Superior temporal gyrus (tissue), 1 donor: ENCODE data around the gene AQR.
"Not testable (repeated sequence)": the region's sequence is repeated elsewhere in the genome, so short reads cannot be mapped to it uniquely, and the experiment has no call there.

Source experiments
- DNase-seq: peaks from one replicate; pipeline ENCODE4 v3.0.0-alpha.2; 2016; ENCODE audit errors: extremely low spot score

The AQR gene

DNA sequence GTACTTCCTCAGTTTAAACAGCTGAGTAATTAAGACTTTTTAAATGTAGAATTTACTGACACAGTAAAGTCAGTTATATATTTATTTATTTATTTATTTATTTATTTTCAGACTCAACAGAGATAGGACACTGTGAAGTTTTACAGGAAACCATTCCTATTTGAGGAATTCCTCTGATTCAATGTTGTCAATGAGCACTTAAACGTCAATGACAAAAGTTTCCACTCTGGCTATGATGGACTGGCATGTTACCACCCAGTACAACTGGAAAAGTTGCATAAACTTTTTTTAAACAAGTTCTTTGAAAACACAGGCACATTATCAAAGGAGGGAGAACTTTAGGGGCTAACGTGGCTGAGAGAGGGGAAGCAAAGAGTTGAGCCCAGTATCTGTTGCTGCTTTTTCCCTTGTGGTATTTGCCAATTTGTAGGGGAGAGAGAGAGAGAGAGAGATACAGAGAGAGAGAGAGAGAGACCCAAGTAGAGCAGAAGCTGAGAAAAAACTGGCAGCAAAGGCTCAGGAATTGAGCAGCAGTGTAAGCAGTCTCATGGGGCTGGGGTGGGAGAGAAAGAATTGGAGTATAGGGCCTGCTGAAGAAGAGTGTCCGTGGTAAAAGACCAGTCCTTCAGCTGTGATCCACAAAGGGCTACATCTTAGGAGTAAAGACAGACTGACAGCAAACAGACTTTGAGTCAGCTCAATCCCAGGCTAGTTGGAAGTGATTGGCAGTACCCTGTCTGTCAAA lies 155.9 kb downstream of the AQR start:
- DNase-seq, result no peak

DNA sequence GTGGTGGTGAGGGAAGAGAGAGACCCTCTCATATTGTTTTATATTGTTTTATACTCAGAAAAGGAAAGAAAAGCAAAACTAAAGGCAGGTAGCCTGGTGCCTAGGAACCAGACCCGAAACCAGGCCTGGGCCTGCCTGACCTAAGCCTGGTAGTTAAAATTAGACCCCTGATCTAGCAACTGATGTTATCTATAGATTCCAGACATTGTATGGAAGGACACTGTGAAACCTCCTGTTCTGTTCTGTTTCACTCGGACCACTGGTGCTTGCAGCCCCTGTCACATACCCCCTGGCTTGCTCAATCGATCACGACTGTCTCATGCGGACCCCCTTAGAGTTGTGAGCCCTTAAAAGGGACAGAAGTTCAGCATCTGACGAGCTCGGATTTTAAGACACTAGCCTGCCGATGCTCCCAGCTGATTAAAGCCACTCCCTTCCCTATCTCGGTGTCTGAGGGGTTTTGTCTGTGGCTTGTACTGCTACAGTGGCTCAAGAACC lies 156.6 kb downstream of the AQR start:
- DNase-seq, result not testable (repeated sequence)

GRCh38 chr15:34812369-34812768 lies 157.2 kb downstream of the AQR start:
- no peak for DNase-seq

- DNase-seq, result no peak
These were observed 159.0 kb downstream of the AQR start for GRCh38 chr15:34810443-34811129.

GRCh38 chr15:34809186-34809585 lies 160.4 kb downstream of the AQR start:
- no peak for DNase-seq

GRCh38 chr15:34808016-34808415 lies 161.5 kb downstream of the AQR start:
- DNase-seq, result no peak

DNA sequence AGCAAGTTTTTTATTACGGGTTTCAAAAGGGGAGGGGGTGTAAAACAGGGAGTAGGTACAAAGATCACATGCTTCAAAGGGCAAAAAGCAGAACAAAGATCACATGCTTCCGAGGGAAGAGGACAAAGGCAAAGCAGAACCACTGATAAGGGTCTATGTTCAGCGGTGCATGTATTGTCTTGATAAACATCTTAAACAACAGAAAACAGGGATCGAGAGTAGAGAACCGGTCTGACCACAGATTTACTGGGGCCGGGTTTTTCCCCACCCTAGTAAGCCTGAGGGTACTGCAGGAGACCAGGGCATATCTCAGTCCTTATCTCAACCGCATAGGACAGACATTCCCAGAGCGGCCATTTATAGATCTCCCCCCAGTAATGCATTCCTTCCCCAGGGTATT lies 162.3 kb downstream of the AQR start:
- DNase-seq, result not testable (repeated sequence)

DNA sequence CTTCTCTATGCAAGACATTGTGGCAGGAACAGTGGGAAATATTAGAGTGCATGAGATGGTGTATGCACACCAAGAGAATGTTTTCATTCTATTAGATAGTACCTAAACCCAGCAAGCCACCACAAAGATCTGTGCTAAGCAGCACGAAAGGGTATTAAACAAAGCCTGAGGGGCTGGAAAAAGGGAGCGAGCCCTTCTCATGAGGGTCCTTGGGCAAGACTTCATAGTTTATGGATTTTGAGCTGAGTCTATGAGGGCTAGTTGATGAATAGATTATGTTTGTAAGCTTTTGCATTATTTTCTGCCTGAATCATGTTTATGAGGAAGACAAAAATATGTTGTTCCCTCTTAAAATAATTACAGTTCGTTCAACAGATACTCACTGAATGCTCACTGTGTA lies 164.8 kb downstream of the AQR start:
- DNase-seq, result no peak

GRCh38 chr15:34804113-34804512 lies 165.4 kb downstream of the AQR start:
- no peak for DNase-seq

- no peak for DNase-seq
These were observed 166.5 kb downstream of the AQR start for GRCh38 chr15:34802803-34803750.

DNA sequence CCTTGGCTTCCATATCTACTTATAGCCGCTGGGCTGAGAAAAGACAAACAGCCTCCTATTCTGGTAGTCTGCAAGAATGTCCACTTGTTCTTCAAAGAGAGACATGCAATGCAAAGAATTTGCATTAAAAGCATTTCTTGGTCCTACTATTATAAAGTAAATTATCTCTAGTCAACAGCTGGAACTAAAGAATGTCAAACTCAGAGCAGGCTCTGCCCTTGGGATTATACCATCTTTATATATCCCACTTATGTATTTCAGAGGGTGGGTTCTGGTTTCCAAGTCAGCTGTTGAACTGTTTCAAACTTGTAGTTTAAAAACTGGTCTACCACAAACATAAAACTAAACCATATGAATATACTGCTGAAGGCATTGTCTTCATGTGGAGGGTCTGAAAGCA lies 167.2 kb downstream of the AQR start:
- no peak for DNase-seq
